ENCODE measurements around the gene SNX8. TPM values are rescaled to one million over a fixed set of nuclear protein-coding genes. Genes with fewer than 3 reads are reported as not detected.
"Not testable (repeated sequence)": the region's sequence is repeated elsewhere in the genome, so short reads cannot be mapped to it uniquely, and the experiment has no call there.

SNX8 gene
- total and polyA plus RNA-seq, 4 experiments from 2014 or later = 6.6 to 9.9 (median 7.2) TPM

DNA sequence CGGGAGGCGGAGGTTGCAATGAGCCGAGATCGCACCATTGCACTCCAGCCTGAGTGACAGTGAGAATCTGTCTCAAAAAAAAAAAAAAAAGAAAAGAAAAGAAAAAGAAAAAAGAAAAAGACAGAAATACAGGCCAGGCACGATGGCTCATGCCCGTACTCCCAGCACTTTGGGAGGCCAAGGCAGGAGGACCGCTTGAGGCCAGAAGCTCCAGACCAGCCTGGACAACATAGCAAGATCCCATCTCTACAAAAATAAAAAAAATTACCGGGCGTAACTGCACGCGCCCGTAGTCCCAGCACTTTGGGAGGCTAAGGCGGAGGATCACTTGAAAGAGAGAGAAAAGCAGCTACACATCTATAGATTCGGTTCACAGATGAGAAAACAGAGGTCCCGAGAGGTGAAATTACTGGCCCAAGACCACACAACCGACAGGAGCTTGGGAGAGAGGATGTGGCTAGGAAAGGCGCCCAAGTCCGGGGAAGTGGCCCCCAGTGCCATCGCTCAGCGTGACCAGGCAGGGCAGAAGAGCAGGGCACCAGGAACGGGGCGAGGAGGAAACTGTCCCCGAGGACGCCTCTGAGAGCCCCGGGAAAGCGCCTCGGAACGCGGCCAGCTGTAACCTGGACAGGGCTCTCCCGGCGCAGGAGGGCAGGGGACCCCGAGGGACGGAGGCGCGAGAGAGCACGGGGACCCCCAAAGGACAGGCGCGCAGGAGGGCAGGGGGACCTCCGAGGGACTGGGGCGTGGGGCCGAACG is 612 bp downstream of the SNX8 start:
- H3K9me3 Mint-ChIP-seq = no peaks in the 10 kb centered on the region
- H3K27me3 Mint-ChIP-seq = no peaks in the 10 kb centered on the region
- H3K4me1 ChIP-seq (ENCODE audit: insufficient read depth, low read length) = peaks cover 8% of the 10 kb centered on the region
- no peaks in the 10 kb centered on the region for H3K36me3 Mint-ChIP-seq
- peak overlapping the region; percentile 32 for H3K27ac ChIP-seq (ENCODE audit: low read depth, low read length)
- H3K36me3 ChIP-seq (ENCODE audit: insufficient read depth, low read length) = no peaks in the 10 kb centered on the region
- no peaks in the 10 kb centered on the region for H3K27me3 ChIP-seq (ENCODE audit: insufficient read depth, low read length)
- peak overlapping the region; percentile 57 to 61 for H3K4me3 ChIP-seq (ENCODE audit: low read length in 2 of 2)
- H3K9me3 ChIP-seq (ENCODE audit: control insufficient read depth in 1 of 2, low read length in 2 of 2) = no peaks in the 10 kb centered on the region
- POLR2A ChIA-PET (ENCODE audit: partially characterized antibody) = interaction anchor here (1.0 to 1.5 kb wide), 2 partner anchors 40 to 72 kb away, joined by 5 to 6 read pairs; partner anchors contain the start of genes MRM2 and NUDT1
- CTCF ChIA-PET (ENCODE audit: partially characterized antibody) = interaction anchor here (0.7 kb wide), 1 partner anchor 816 kb away, joined by 3 read pairs; no protein-coding TSS in a partner anchor
- peak overlapping the region; percentile 89 to 96 (median 93) for H3K4me3 Mint-ChIP-seq
- H3K4me1 Mint-ChIP-seq = peaks cover 6 to 20% (median 10%) of the 10 kb centered on the region in 4 donors
- intact Hi-C loops (cut with micrococcal nuclease) = loop anchor here (1.0 to 5.0 kb wide), 4 partner anchors 41 to 319 kb away; partner anchors contain the start of genes CHST12, EIF3B, MRM2 and NUDT1
- H3K27ac Mint-ChIP-seq = peak overlapping the region; percentile 81 to 94 (median 90)
- peak in 1 of 5 donors; percentile 5 for DNase-seq

DNA sequence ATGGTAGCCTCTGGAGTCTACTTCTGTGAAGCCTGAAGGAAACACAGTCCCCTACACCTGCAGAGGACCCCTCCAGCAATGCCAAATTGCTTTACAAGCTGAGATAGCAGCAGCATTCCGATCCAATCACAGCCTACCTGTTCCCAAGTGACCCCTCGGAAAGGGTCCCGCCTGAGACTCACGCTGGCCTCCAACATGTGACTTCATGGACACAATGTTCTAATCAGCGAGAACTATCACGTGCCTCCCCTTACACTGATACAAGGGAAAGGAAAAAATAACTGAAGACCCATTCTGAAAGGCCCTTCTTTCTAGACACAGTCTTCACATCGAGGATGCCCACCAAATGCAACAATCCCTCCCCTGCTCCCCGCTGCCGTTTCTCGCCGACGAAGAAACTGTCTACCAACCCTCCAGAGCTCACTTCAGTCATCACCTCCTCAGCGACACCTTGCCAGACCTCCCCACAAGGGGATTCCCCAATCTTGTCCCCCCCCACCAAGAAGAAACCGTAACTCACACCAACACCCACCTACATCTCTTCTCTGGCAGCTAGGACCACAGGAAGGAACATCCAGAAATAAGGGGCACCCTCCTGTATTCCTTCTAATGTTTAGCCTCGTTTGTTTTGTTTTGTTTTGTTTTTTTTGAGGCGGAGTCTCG is 1.8 kb downstream of the SNX8 start:
- H3K4me1 ChIP-seq (ENCODE audit: insufficient read depth, low read length) = peaks cover 8% of the 10 kb centered on the region
- H3K36me3 ChIP-seq (ENCODE audit: insufficient read depth, low read length) = no peaks in the 10 kb centered on the region
- intact Hi-C loops (cut with micrococcal nuclease) = loop anchor here (5.0 kb wide), 1 partner anchor 320 kb away; the partner anchor contains the start of gene TTYH3
- Mint-ChIP-seq H3K9me3 (no peaks in the 10 kb centered on the region), H3K27ac (peak overlapping the region in 5 of 7 donors; percentile 5 to 72 (median 44)), H3K4me1 (peaks cover 7 to 14% (median 10%) of the 10 kb centered on the region in 4 donors), H3K27me3 (no peaks in the 10 kb centered on the region), H3K4me3 (peak overlapping the region; percentile 5 to 84 (median 65)), H3K36me3 (no peaks in the 10 kb centered on the region)
- POLR2A ChIA-PET (ENCODE audit: partially characterized antibody) = no interaction called here
- no peaks in the 10 kb centered on the region for H3K9me3 ChIP-seq (ENCODE audit: control insufficient read depth in 1 of 2, low read length in 2 of 2)
- H3K4me3 ChIP-seq (ENCODE audit: low read length in 2 of 2) = no peak overlapping the region
- CTCF ChIA-PET (ENCODE audit: partially characterized antibody) = no interaction called here
- no peak for DNase-seq
- H3K27me3 ChIP-seq (ENCODE audit: insufficient read depth, low read length) = no peaks in the 10 kb centered on the region
- H3K27ac ChIP-seq (ENCODE audit: low read depth, low read length) = no peak overlapping the region

DNA sequence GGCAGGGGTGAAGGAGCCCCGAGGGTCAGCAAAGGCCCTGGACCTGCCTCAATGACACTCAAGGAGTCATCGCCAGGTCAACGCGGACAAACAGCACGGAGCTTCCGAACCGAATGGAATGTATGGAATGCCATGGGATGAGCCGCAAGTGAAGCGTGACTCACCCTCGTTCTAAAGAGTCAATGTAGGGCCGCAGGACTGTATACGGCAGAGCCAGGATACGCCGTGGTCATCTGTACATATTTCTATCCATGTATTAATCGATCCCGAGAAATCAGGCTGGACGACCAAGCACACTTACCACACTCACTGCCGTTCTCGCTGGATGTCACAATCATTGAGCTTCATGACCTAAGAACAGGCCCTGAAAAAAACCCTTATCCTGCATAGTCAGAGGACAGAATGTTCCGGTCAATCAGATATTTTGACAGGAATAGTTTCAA is 4.3 kb downstream of the SNX8 start:
- Mint-ChIP-seq H3K4me3 (no peak overlapping the region), H3K9me3 (no peaks in the 10 kb centered on the region)

GRCh38 chr7:2307690-2308107 is 6.5 kb downstream of the SNX8 start:
- Mint-ChIP-seq H3K27ac (no peak overlapping the region), H3K4me1 (peaks cover 3 to 9% (median 5%) of the 10 kb centered on the region in 4 donors), H3K36me3 (no peaks in the 10 kb centered on the region), H3K27me3 (no peaks in the 10 kb centered on the region), H3K4me3 (no peak overlapping the region), H3K9me3 (no peaks in the 10 kb centered on the region)
- ChIA-PET CTCF (ENCODE audit: partially characterized antibody) (no interaction called here), POLR2A (ENCODE audit: partially characterized antibody) (no interaction called here)
- no peak overlapping the region for H3K4me3 ChIP-seq (ENCODE audit: low read length in 2 of 2)
- no peaks in the 10 kb centered on the region for H3K4me1 ChIP-seq (ENCODE audit: insufficient read depth, low read length)
- H3K9me3 ChIP-seq (ENCODE audit: control insufficient read depth in 1 of 2, low read length in 2 of 2) = no peaks in the 10 kb centered on the region
- no peaks in the 10 kb centered on the region for H3K36me3 ChIP-seq (ENCODE audit: insufficient read depth, low read length)
- DNase-seq = no peak
- H3K27me3 ChIP-seq (ENCODE audit: insufficient read depth, low read length) = no peaks in the 10 kb centered on the region
- H3K27ac ChIP-seq (ENCODE audit: low read depth, low read length) = no peak overlapping the region
- intact Hi-C loops (cut with micrococcal nuclease) = no loop called here

More for the DNA sequence above, 4.3 kb downstream of the SNX8 start:
- Histone ChIP-seq H3K27ac (ENCODE audit: low read depth, low read length) (no peak overlapping the region), H3K9me3 (ENCODE audit: control insufficient read depth in 1 of 2, low read length in 2 of 2) (no peaks in the 10 kb centered on the region), H3K4me1 (ENCODE audit: insufficient read depth, low read length) (peaks cover 8% of the 10 kb centered on the region), H3K4me3 (ENCODE audit: low read length in 2 of 2) (no peak overlapping the region), H3K36me3 (ENCODE audit: insufficient read depth, low read length) (no peaks in the 10 kb centered on the region), H3K27me3 (ENCODE audit: insufficient read depth, low read length) (no peaks in the 10 kb centered on the region)
- H3K27me3 Mint-ChIP-seq = no peaks in the 10 kb centered on the region
- H3K27ac Mint-ChIP-seq = no peak overlapping the region
- DNase-seq = no peak
- ChIA-PET CTCF (ENCODE audit: partially characterized antibody) (no interaction called here), POLR2A (ENCODE audit: partially characterized antibody) (no interaction called here)
- no peaks in the 10 kb centered on the region for H3K36me3 Mint-ChIP-seq
- H3K4me1 Mint-ChIP-seq = peaks cover 7 to 14% (median 10%) of the 10 kb centered on the region in 4 donors
- intact Hi-C loops (cut with micrococcal nuclease) = loop anchor here (5.0 kb wide), 1 partner anchor 322 kb away; the partner anchor contains the start of gene TTYH3

GRCh38 chr7:2306688-2307087 is 7.6 kb downstream of the SNX8 start:
- Mint-ChIP-seq H3K27ac (no peak overlapping the region), H3K4me3 (no peak overlapping the region), H3K9me3 (no peaks in the 10 kb centered on the region), H3K27me3 (no peaks in the 10 kb centered on the region), H3K4me1 (peaks cover 0 to 2% (median 0%) of the 10 kb centered on the region in 4 donors), H3K36me3 (no peaks in the 10 kb centered on the region)
- Histone ChIP-seq H3K9me3 (ENCODE audit: control insufficient read depth in 1 of 2, low read length in 2 of 2) (no peaks in the 10 kb centered on the region), H3K4me3 (ENCODE audit: low read length in 2 of 2) (no peak overlapping the region), H3K27me3 (ENCODE audit: insufficient read depth, low read length) (no peaks in the 10 kb centered on the region), H3K27ac (ENCODE audit: low read depth, low read length) (no peak overlapping the region), H3K36me3 (ENCODE audit: insufficient read depth, low read length) (no peaks in the 10 kb centered on the region), H3K4me1 (ENCODE audit: insufficient read depth, low read length) (no peaks in the 10 kb centered on the region)
- POLR2A ChIA-PET (ENCODE audit: partially characterized antibody) = no interaction called here
- CTCF ChIA-PET (ENCODE audit: partially characterized antibody) = no interaction called here
- intact Hi-C loops (cut with micrococcal nuclease) = no loop called here
- DNase-seq = no peak

GRCh38 chr7:2305258-2305657 is 9.0 kb downstream of the SNX8 start:
- H3K36me3 Mint-ChIP-seq; H3K4me3 ChIP-seq (ENCODE audit: low read length in 2 of 2); intact Hi-C loops (cut with micrococcal nuclease); H3K4me3 Mint-ChIP-seq; POLR2A ChIA-PET (ENCODE audit: partially characterized antibody); H3K27ac Mint-ChIP-seq; H3K4me1 ChIP-seq (ENCODE audit: insufficient read depth, low read length); H3K9me3 ChIP-seq (ENCODE audit: control insufficient read depth in 1 of 2, low read length in 2 of 2); DNase-seq; H3K4me1 Mint-ChIP-seq; H3K9me3 Mint-ChIP-seq; CTCF ChIA-PET (ENCODE audit: partially characterized antibody); H3K27me3 ChIP-seq (ENCODE audit: insufficient read depth, low read length); H3K36me3 ChIP-seq (ENCODE audit: insufficient read depth, low read length); H3K27me3 Mint-ChIP-seq; H3K27ac ChIP-seq (ENCODE audit: low read depth, low read length): not testable (repeated sequence)

GRCh38 chr7:2303520-2303919 is 10.7 kb downstream of the SNX8 start:
- POLR2A ChIA-PET (ENCODE audit: partially characterized antibody); H3K27ac Mint-ChIP-seq; H3K36me3 ChIP-seq (ENCODE audit: insufficient read depth, low read length); intact Hi-C loops (cut with micrococcal nuclease); H3K36me3 Mint-ChIP-seq; H3K9me3 Mint-ChIP-seq; H3K4me3 Mint-ChIP-seq; DNase-seq; H3K27ac ChIP-seq (ENCODE audit: low read depth, low read length); H3K9me3 ChIP-seq (ENCODE audit: control insufficient read depth in 1 of 2, low read length in 2 of 2); H3K4me3 ChIP-seq (ENCODE audit: low read length in 2 of 2); H3K4me1 ChIP-seq (ENCODE audit: insufficient read depth, low read length); H3K27me3 Mint-ChIP-seq; H3K27me3 ChIP-seq (ENCODE audit: insufficient read depth, low read length); CTCF ChIA-PET (ENCODE audit: partially characterized antibody): not testable (repeated sequence)
- H3K4me1 Mint-ChIP-seq = peaks cover 0 to 11% (median 6%) of the 10 kb centered on the region in 4 donors

Measured in CD4-positive, alpha-beta memory T cell (primary cell).